Measurements from ENCODE around the gene SF3B2.

- TF ChIP-seq CTCF (IDR thresholded peaks at IDR 0.05 in 4 of 5, conservative IDR thresholded peaks at IDR 0.05 in 1 of 5) (no peak), POLR2A (IDR thresholded peaks at IDR 0.05) (no peak)
These were observed 35.4 kb upstream of the SF3B2 start for GRCh38 chr11:66016793-66017177.
